OCI-LY3 (cell line): ENCODE data around the gene UQCC2.

Experiments
- EZH2phosphoT487 ChIP-seq: fragments of 200-600 bp; shearing (Covaris generic); IDR thresholded peaks from 2 replicates; pipeline ENCODE4 v1.6.1; 2018; ENCODE audit warnings: antibody characterized with exemption, mixed run types, low read depth
- TF ChIP-seq, protein P1 (sequence below): fragments of 200-600, 300-600 bp; sonication (generic); IDR thresholded peaks from 2 replicates; pipeline ENCODE4 v1.5.1; 2014; ENCODE audit warnings: antibody characterized with exemption, low read length, low read depth

DNA sequence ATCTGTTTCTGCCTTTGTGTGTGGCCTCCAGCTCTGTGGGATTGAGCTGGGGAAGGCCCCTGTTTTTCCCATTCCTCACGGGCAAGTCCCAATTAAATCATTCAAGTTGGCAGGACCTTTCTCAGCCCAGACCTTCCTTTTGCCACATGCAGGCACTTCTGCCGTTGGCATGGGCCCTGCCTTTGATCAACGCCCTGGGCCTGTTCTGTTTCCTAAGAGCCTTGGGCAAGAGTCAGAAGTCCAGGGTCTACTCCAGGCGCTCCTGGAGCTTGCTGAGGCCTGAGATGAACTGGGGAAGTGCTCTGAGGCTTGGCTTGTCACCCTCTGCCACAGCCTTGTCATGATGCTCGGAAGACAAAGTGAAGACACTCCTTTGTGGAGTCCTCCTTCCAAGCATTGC lies 28.1 kb upstream of the UQCC2 start:
- TF ChIP-seq, protein P1, sequence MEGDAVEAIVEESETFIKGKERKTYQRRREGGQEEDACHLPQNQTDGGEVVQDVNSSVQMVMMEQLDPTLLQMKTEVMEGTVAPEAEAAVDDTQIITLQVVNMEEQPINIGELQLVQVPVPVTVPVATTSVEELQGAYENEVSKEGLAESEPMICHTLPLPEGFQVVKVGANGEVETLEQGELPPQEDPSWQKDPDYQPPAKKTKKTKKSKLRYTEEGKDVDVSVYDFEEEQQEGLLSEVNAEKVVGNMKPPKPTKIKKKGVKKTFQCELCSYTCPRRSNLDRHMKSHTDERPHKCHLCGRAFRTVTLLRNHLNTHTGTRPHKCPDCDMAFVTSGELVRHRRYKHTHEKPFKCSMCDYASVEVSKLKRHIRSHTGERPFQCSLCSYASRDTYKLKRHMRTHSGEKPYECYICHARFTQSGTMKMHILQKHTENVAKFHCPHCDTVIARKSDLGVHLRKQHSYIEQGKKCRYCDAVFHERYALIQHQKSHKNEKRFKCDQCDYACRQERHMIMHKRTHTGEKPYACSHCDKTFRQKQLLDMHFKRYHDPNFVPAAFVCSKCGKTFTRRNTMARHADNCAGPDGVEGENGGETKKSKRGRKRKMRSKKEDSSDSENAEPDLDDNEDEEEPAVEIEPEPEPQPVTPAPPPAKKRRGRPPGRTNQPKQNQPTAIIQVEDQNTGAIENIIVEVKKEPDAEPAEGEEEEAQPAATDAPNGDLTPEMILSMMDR: no peak
- no peak for TF ChIP-seq EZH2phosphoT487
